Spleen (tissue), 11 donors: Measurements from ENCODE around the gene PREPL. TPM values are rescaled to one million over a fixed set of nuclear protein-coding genes. Genes with fewer than 3 reads are reported as not detected.

Experiments used
- DNase-seq: peaks from one replicate; pipeline ENCODE4 v3.0.0-alpha.2; 2020
- H3K27ac ChIP-seq, 8 donors: fragments of 200-600 bp; sonication (generic) in 7 of 8; 1 replicate in 4 of 8; 2 replicates in 4 of 8; pipeline versions ENCODE4 v1.5.0 to v1.8.0; 2016 to 2021; ENCODE audit warnings: inconsistent platforms in 4 of 8, mild to moderate bottlenecking in 4 of 8, moderate library complexity in 1 of 8
- H3K27me3 ChIP-seq, 7 donors: fragments of 200-600 bp; sonication (generic) in 6 of 7; replicated peaks in 1 of 7; 1 replicate in 4 of 7; 2 replicates in 3 of 7; pipeline versions ENCODE4 v1.5.0 to v1.8.0; 2016 to 2021; ENCODE audit warnings: inconsistent platforms in 3 of 7, mild to moderate bottlenecking in 1 of 7
- H3K36me3 ChIP-seq, 6 donors: fragments of 200-600 bp; sonication (generic) in 5 of 6; 1 replicate in 4 of 6; 2 replicates in 2 of 6; pipeline versions ENCODE4 v1.5.0 to v1.8.0; 2016 to 2021; ENCODE audit warnings: inconsistent platforms in 2 of 6
- H3K4me1 ChIP-seq, 6 donors: fragments of 200-600 bp; sonication (generic) in 5 of 6; 1 replicate in 3 of 6; 2 replicates in 3 of 6; pipeline versions ENCODE4 v1.5.0 to v1.8.0; 2016 to 2021; ENCODE audit warnings: inconsistent platforms in 3 of 6
- H3K4me3 ChIP-seq, 8 donors: fragments of 200-600 bp; sonication (generic) in 7 of 8; 1 replicate in 4 of 8; 2 replicates in 4 of 8; pipeline versions ENCODE4 v1.5.0 to v1.8.0; 2016 to 2021; ENCODE audit warnings: inconsistent platforms in 4 of 8, mild to moderate bottlenecking in 4 of 8, moderate library complexity in 2 of 8
- H3K9me3 ChIP-seq, 8 donors: fragments of 200-600 bp; sonication (generic) in 7 of 8; 1 replicate in 4 of 8; 2 replicates in 4 of 8; pipeline versions ENCODE4 v1.5.0 to v1.8.0; 2016 to 2021; ENCODE audit warnings: inconsistent platforms in 4 of 8
- CTCF ChIP-seq, 11 experiments: fragments of 200-600 bp in 7 of 11; fragments of 450-650 bp in 4 of 11; sonication (generic) in 4 of 11; IDR thresholded peaks in 8 of 11; conservative IDR thresholded peaks in 3 of 11; 1 replicate in 7 of 11; 2 replicates in 4 of 11; pipeline versions ENCODE4 v1.4.0 to v1.8.0; 2016 to 2021; ENCODE audit warnings: antibody characterized with exemption in 11 of 11, inconsistent platforms in 4 of 11, mild to moderate bottlenecking in 1 of 11
- POLR2A ChIP-seq, 3 donors: fragments of 450-650 bp; IDR thresholded peaks; one replicate each; pipeline ENCODE4 v1.5.1; 2017; ENCODE audit warnings: antibody characterized with exemption in 3 of 3, mild to moderate bottlenecking in 1 of 3
- POLR2AphosphoS5 ChIP-seq, 3 donors: sonication (generic); formaldehyde crosslinking; IDR thresholded peaks; one replicate each; pipeline ENCODE4 v1.5.1; 2017; ENCODE audit warnings: antibody characterized with exemption in 3 of 3
- WGBS, 5 donors: extraction: QIAGEN DNeasy Blood & Tissue Kit in 3 of 5; methylation state at CpG; one replicate each; pipeline versions ENCODE4 v1.1.5 to v1.1.7; 2013 to 2018; 5-methylcytosine and 5-hydroxymethylcytosine counted together
- intact Hi-C: fragments of 100-400 bp; cut with DNase I; formaldehyde crosslinking; loops from one replicate; pipeline ENCODE4 v1.15.0; 2023; ENCODE audit warnings: low total_unique reads
- polyA plus RNA-seq, 3 donors: library from polyadenylated mRNA; stranded (reverse); fragments of 200-250 nt; gene quantifications; one replicate each; pipeline ENCODE4 v1.2.1, GENCODE V29; 2013
- total RNA-seq, 7 donors: library from RNA; depleted of rRNA in 3 of 7; stranded (reverse); fragments of >200 nt in 3 of 7; fragmentation: NEBNext Ultra II Directional in 4 of 7; extraction: Animal tissue kit (Norgen Biotek cat#: 25700) in 4 of 7; gene quantifications; one replicate each; pipeline versions ENCODE4 v1.1.0 to v1.2.1, GENCODE V29; 2016 to 2021
- donor health status: healthy with polysubstance abuse.
- donor health status: DM: no; HTN: no; CAD: no; lungs with moderate emphysema.
- donor health status: DM: no; HTN: no; CAD: no.
- donor health status: Bipolar disorder and iron deficiency.
- donor health status: healthy.
- donor health status: DM: no; HTN: no; CAD: no.
- donor health status: DM: yes; HTN: yes; CAD: no.

The PREPL gene
- total and polyA plus RNA-seq, 10 donors, result 4.0 to 34.4 (median 26.5) TPM

DNA sequence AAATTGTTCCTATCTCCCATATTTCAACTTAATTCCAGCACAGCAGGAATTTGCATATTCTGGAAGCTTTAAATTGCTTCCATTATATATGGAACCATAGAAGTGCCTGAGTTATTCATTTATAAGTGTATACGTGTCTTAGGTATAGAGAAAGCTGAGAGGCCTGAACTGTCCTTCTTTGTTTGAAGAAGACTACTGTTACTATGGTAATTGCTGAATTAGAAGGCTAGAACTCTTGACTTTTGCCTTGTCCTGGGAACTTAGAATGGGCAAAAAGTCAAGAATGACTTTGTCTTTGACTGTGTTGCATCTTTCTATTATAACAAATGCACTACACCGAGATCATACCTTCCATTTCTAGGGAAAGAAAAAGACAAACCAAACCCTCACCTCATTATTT lies 16.2 kb upstream of the PREPL start:
- TF ChIP-seq CTCF (IDR thresholded peaks at IDR 0.05 in 8 of 11, conservative IDR thresholded peaks at IDR 0.05 in 3 of 11), result no peak
- intact Hi-C loops, result no loop called here
- no peak overlapping the region for H3K27ac ChIP-seq
- H3K4me1 ChIP-seq, result no peaks in the 10 kb centered on the region
- no peaks in the 10 kb centered on the region for H3K27me3 ChIP-seq
- H3K4me3 ChIP-seq, result no peak overlapping the region
- peaks cover 0 to 29% (median 2%) of the 10 kb centered on the region in 6 donors for H3K36me3 ChIP-seq
- WGBS, 5 donors, result 93 to 100% (median 98%) methylated on average over 2 of the region's 2 CpGs
- no peak for DNase-seq
- no peaks in the 10 kb centered on the region for H3K9me3 ChIP-seq

GRCh38 chr2:44372246-44372645 lies 11.0 kb upstream of the PREPL start:
- no peak overlapping the region for H3K27ac ChIP-seq
- no peaks in the 10 kb centered on the region for H3K4me1 ChIP-seq
- WGBS, 5 donors, result 90 to 95% (median 92%) methylated on average over 3 of the region's 3 CpGs
- H3K4me3 ChIP-seq, result no peak overlapping the region
- intact Hi-C loops, result no loop called here
- TF ChIP-seq POLR2AphosphoS5 (IDR thresholded peaks at IDR 0.05), result no peak
- no peak for TF ChIP-seq POLR2A (IDR thresholded peaks at IDR 0.05)
- TF ChIP-seq CTCF (IDR thresholded peaks at IDR 0.05 in 8 of 11, conservative IDR thresholded peaks at IDR 0.05 in 3 of 11), result no peak
- H3K9me3 ChIP-seq, result no peaks in the 10 kb centered on the region
- no peaks in the 10 kb centered on the region for H3K27me3 ChIP-seq
- no peak for DNase-seq
- peaks cover 0 to 28% (median 0%) of the 10 kb centered on the region in 6 donors for H3K36me3 ChIP-seq

GRCh38 chr2:44371445-44371844 lies 10.2 kb upstream of the PREPL start:
- no peaks in the 10 kb centered on the region for H3K9me3 ChIP-seq
- intact Hi-C loops, result no loop called here
- H3K27me3 ChIP-seq, result no peaks in the 10 kb centered on the region
- TF ChIP-seq POLR2AphosphoS5 (IDR thresholded peaks at IDR 0.05) (no peak), POLR2A (IDR thresholded peaks at IDR 0.05) (no peak), CTCF (IDR thresholded peaks at IDR 0.05 in 8 of 11, conservative IDR thresholded peaks at IDR 0.05 in 3 of 11) (no peak)
- H3K36me3 ChIP-seq, result peaks cover 0 to 27% (median 0%) of the 10 kb centered on the region in 6 donors
- H3K27ac ChIP-seq, result no peak overlapping the region
- no peak overlapping the region for H3K4me3 ChIP-seq
- DNase-seq, result no peak
- no peaks in the 10 kb centered on the region for H3K4me1 ChIP-seq

DNA sequence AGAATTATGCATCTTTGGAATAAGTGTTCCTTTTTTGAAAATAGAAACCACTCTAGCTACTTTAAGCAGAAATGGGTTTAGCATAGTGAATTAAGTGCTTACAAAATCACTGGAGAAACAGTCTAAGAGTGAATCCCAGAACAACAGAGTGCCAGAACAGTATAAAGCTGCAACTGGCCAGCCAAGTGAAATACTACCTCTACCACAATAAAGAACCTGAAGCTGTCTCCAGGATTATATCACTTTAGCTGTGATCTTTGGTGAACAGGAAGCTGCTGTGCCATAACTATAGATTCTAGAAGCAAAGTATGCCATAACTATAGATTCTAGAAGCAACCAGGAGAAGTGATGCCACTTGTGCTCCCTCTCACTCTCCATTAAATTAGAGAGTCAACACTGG lies 8.1 kb upstream of the PREPL start:
- intact Hi-C loops, result loop anchor here (10.0 kb wide), 1 partner anchor 195 kb away; no protein-coding TSS in a partner anchor
- DNase-seq, result no peak
- Histone ChIP-seq H3K9me3 (no peaks in the 10 kb centered on the region), H3K27me3 (no peaks in the 10 kb centered on the region), H3K36me3 (peaks cover 0 to 13% (median 0%) of the 10 kb centered on the region in 6 donors), H3K4me1 (no peaks in the 10 kb centered on the region), H3K27ac (no peak overlapping the region), H3K4me3 (no peak overlapping the region)
- TF ChIP-seq POLR2A (IDR thresholded peaks at IDR 0.05) (no peak), CTCF (IDR thresholded peaks at IDR 0.05 in 8 of 11, conservative IDR thresholded peaks at IDR 0.05 in 3 of 11) (no peak), POLR2AphosphoS5 (IDR thresholded peaks at IDR 0.05) (no peak)
